HG02642 (cell line): ENCODE results near the gene FAM72A.
"Not testable (repeated sequence)": the region's sequence is repeated elsewhere in the genome, so short reads cannot be mapped to it uniquely, and the experiment has no call there.

ENCODE experiments used
- ATAC-seq: cut with Tn5 transposase; IDR thresholded peaks from one replicate; pipeline ENCODE4 v1.9.1; 2021; ENCODE audit warnings: mild to moderate bottlenecking; ENCODE audit not compliant: unreplicated experiment, poor library complexity

The FAM72A gene

DNA sequence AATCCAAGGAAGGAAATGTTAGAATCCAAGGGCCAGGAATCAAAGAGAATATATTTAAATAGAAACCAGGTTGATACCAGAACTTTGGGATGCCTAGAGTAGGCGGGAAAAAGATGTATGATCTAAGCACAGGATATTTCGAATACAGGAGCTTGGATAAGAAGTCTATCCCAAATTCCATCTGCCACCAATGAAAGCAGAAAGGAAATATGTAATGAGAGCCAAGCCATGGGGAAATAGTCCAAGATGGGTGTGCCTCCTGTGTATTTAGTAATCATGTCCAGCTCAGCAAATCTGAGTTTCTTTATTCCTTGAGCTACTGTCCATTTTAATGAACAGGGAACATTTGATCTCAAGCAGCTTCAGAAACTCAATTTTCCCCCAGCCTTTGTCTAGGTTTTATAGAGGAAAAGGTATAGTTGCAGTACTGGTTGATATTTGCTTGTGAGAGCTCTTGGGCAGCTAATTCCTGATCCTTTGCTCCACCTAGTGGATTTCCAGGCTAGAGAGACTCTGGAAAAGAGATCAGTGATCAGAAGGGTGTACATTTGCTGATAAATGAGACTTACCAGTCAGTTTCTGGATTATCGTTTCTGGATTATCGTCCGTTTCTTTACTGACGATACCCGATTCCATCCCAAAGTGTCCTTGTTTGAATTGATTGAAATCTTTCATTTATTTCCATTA, 28.3 kb downstream of the FAM72A start:
- not testable (repeated sequence) for ATAC-seq

GRCh38 chr1:206173110-206173719, 29.4 kb downstream of the FAM72A start:
- not testable (repeated sequence) for ATAC-seq

DNA sequence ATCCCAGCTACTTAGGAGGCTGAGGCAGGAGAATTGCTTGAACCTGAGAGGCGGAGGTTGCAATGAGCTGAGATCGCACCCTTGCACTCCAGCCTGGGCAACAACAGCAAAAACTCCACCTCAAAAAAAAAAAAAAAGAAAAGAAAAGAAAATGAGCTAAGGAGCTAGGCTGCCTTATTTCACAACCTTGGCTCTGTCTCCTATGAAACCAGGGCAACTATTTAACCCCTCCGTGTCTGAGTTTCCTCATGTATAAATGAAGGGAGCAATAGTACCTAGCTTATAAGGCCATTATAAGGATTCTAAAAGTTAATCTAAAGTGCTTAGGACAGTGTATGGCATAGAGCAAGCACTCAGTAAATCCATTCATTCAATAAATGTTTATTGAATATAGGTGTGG, 32.8 kb downstream of the FAM72A start:
- ATAC-seq, result not testable (repeated sequence)

DNA sequence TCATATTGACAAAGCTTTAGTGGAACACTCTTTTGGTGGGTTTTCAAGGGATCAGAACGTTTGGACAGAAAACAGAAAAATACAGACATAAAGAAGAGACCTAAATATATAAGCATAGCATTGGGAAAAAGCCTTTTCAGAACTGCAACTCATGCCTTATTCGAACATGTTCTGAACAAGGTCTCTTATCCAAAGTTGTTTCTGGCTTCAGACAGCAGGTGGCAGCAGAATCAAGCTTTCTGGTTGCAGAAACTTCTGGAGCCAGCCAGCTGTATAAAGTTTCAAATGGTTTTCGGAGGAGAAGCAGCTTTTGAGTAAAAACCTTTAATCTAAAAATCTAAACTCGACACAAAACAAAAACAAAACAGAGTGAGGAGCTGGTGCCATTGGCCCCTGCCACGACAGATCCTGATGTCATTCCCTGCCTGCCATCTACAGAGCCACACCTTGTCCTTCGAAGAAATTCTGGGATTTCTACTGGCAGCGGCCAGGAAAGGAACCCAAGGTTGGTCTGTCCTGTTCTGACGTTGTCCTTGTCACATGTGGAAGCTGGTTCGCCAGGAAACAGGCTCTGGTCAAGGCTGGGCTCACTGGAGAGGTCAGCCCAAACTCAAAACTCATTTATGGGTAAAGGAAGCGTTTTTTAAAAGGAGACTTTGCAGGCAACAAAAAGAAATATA, 35.1 kb downstream of the FAM72A start:
- ATAC-seq, result peak; percentile 78

GRCh38 chr1:206145771-206146290, 56.8 kb downstream of the FAM72A start:
- no peak for ATAC-seq

DNA sequence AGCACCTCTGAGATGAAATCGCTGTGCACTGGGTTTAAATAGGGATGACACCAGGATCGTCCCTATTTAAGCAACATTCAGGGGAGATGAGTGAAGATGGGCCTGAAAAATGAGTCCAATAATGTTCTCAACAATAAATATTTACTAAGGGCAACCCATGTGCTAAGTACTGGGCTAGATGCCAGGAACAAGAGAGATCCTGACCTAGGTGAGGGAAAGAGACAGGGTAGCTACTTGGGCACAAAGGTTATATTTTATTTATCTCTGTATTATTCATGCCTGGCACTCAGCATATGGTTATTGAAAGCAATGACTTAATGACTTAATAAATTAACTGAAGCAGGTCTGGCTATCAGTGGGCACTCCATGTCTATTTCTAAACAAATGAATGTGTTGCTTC, 58.0 kb downstream of the FAM72A start:
- no peak for ATAC-seq

GRCh38 chr1:206143537-206144172, 59.0 kb downstream of the FAM72A start:
- ATAC-seq, result no peak

DNA sequence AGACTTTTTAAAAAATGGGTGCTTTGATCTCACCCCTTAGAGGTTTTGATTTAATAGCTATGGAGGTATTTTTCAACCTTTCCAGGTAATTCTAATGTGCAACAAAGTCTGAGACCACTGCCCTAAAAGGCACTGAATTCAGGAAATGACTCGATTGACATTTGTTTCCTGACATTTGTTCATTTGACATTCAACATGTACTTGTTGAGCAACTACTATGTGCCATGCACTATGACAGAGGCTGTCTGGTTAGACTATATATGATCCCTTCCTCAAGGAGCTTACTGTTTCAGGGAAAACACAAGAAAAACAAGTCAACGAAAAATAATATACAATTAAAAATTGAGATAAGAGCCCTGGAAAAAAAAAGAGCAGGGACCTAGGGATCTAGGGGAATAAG, 59.9 kb downstream of the FAM72A start:
- ATAC-seq, result no peak

GRCh38 chr1:206142011-206142410, 60.6 kb downstream of the FAM72A start:
- no peak for ATAC-seq

DNA sequence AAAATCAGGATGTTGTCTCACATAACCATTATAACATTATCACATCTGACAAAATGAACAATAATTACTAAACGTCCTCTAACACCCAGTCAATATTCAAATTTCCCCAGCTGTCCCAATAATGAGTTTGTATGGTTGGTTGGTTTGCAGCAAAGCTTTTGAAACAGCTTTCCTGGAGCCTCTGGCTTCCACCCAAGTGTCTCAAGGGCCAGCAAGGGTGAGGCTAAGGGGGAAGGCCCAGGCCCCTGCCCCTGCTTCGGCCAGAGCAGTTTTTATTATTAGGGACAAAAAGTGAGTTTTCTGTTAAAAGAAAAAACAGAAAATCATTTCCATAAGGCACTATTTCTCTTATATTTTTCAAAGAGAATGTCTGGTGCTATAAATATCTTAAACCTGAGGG, 66.4 kb downstream of the FAM72A start:
- no peak for ATAC-seq
